Testis (tissue), 3 donors: ENCODE data around the gene TET2. TPM values are rescaled to one million over a fixed set of nuclear protein-coding genes. Genes with fewer than 3 reads are reported as not detected.

ENCODE experiments used
- DNase-seq: peaks from one replicate; pipeline ENCODE4 v3.0.0-alpha.2; 2019
- H3K27ac ChIP-seq, 2 donors: fragments of 200-600 bp; sonication (generic); one replicate each; pipeline ENCODE4 v1.5.1; 2019
- H3K27me3 ChIP-seq: fragments of 200-600 bp; sonication (generic); one replicate; pipeline ENCODE4 v1.5.1; 2019
- H3K36me3 ChIP-seq: fragments of 200-600 bp; sonication (generic); one replicate; pipeline ENCODE4 v1.5.1; 2017; ENCODE audit warnings: low read depth; ENCODE audit errors: missing control alignments
- H3K4me1 ChIP-seq: fragments of 200-600 bp; sonication (generic); one replicate; pipeline ENCODE4 v1.5.1; 2019
- H3K4me3 ChIP-seq, 2 donors: fragments of 200-600 bp; sonication (generic); one replicate each; pipeline ENCODE4 v1.5.1; 2017 to 2019
- H3K9me3 ChIP-seq: fragments of 200-600 bp; sonication (generic); one replicate; pipeline ENCODE4 v1.5.1; 2017
- CTCF ChIP-seq, 3 experiments: fragments of 450-650 bp in 2 of 3; fragments of 200-600 bp in 1 of 3; sonication (generic) in 1 of 3; IDR thresholded peaks; one replicate each; pipeline ENCODE4 v1.5.1; 2016 to 2019; ENCODE audit warnings: antibody characterized with exemption in 3 of 3, mild to moderate bottlenecking in 2 of 3, moderate library complexity in 1 of 3
- POLR2A ChIP-seq: fragments of 450-650 bp; IDR thresholded peaks from one replicate; pipeline ENCODE4 v1.6.1; 2017; ENCODE audit warnings: antibody characterized with exemption, mild to moderate bottlenecking, moderate library complexity
- WGBS, 2 donors: methylation state at CpG; one replicate each; pipeline ENCODE4 v1.1.5; 2018; 5-methylcytosine and 5-hydroxymethylcytosine counted together
- intact Hi-C: fragments of 100-400 bp; cut with DNase I; formaldehyde crosslinking; loops from one replicate; pipeline ENCODE4 v1.15.1; 2023; ENCODE audit warnings: low total_unique reads
- polyA plus RNA-seq: library from polyadenylated mRNA; stranded (reverse); fragments of 350-450 nt; fragmentation: Illumina TruSeq; extraction: RNeasy Lipid Tissue Mini Kit (QIAGEN cat#74804); gene quantifications from one replicate; pipeline ENCODE4 v1.2.3, GENCODE V29; 2014; ENCODE audit warnings: low read depth, low replicate concordance; ENCODE audit not compliant: insufficient read depth
- total RNA-seq, 2 donors: library from RNA; depleted of rRNA; stranded (reverse); fragments of >200 nt; gene quantifications; one replicate each; pipeline ENCODE4 v1.2.3, GENCODE V29; 2016

TET2 gene
- total and polyA plus RNA-seq, 3 donors from 2014 or later: 2.8 to 17.5 (median 17.1) TPM

DNA sequence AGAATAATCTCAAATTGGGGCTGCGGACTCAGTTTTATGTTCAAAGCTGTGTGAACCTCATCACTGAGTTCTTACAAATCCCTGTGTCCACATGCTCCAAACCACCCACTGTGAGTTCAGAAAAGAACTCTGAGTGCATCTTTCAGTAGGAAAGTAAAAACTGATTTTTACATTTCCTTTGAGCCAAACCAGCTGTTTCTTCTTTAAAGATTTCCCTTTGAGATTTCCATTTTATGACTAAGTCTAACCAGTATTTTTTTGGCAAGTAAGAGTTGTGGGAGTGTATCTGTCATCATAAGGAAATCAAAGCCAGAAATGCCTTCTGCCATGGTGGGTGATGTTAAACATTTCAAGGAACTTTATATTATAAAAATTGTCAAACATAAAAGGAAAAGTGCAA is 100.0 kb downstream of the TET2 start:
- Histone ChIP-seq H3K36me3 (no peaks in the 10 kb centered on the region), H3K27ac (no peak overlapping the region), H3K4me3 (no peak overlapping the region), H3K9me3 (no peaks in the 10 kb centered on the region), H3K4me1 (no peaks in the 10 kb centered on the region), H3K27me3 (no peaks in the 10 kb centered on the region)
- 61 to 64% methylated on average over 1 of the region's 1 CpG for WGBS, 2 donors
- intact Hi-C loops: no loop called here
- no peak for TF ChIP-seq CTCF (IDR thresholded peaks at IDR 0.05)
- TF ChIP-seq POLR2A: no peak
- no peak for DNase-seq

GRCh38 chr4:105248613-105249012 is 101.9 kb downstream of the TET2 start:
- DNase-seq: no peak
- Histone ChIP-seq H3K27me3 (no peaks in the 10 kb centered on the region), H3K27ac (no peak overlapping the region), H3K4me3 (no peak overlapping the region), H3K9me3 (no peaks in the 10 kb centered on the region), H3K4me1 (no peaks in the 10 kb centered on the region), H3K36me3 (no peaks in the 10 kb centered on the region)
- intact Hi-C loops: no loop called here
- WGBS, 2 donors: 41 to 57% methylated on average over 1 of the region's 1 CpG
- TF ChIP-seq CTCF (IDR thresholded peaks at IDR 0.05) (no peak), POLR2A (no peak)

DNA sequence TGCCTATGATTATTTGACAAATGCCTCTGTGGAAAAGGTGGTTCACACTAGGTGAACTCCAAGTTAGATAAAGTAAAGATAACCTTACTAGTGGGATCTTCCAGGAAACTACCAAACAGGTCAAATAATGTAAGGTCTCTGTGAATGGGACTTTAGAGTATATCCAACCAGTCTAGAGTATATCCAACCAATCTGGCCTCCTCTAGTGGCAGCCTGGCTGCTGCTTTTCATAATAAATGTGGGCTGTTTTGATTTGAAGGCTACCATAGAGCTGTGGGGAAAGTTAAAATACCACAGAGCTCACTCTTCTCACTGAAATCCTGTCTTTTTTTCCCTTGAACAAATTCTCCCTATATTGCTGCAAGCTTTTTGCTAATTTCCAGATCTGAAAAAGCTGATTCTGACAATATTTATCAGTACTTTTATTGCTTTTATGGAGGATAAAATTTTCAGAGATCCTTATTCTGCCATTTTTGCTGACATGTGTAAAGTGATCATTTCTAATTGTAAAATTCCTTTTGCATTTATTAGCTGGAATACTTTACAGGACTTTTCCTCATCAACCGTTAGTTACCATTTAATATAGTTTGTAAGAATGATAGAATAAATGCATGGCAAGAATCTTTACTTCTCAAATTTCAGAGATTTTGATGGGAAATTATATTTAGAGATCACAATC is 111.3 kb downstream of the TET2 start:
- H3K27ac ChIP-seq: no peak overlapping the region
- no peaks in the 10 kb centered on the region for H3K9me3 ChIP-seq
- intact Hi-C loops: no loop called here
- H3K36me3 ChIP-seq: no peaks in the 10 kb centered on the region
- no peaks in the 10 kb centered on the region for H3K4me1 ChIP-seq
- no peak overlapping the region for H3K4me3 ChIP-seq
- DNase-seq: no peak
- H3K27me3 ChIP-seq: no peaks in the 10 kb centered on the region
- 93 to 98% methylated on average over 1 of the region's 1 CpG for WGBS, 2 donors
- TF ChIP-seq POLR2A (no peak), CTCF (IDR thresholded peaks at IDR 0.05) (no peak)

DNA sequence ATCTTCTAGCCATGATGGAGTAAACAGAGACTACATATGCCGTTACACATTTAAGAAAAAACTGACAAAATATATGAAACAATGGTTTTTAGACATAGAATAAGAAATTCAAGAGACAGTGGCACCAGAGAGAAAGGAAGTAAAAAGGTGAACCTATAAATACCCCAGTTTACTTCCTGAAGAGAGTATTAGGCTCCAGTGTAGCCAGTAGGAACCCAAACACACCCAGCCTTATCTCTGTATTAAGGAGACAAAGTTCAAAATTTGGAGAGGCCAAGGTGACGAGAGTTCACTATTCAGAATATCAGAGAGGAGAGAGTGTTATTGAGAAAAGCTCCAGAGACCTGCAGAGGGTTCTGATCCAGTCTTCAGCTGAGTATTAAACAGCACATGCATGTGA is 119.0 kb downstream of the TET2 start:
- no peaks in the 10 kb centered on the region for H3K9me3 ChIP-seq
- 94 to 99% methylated on average over 2 of the region's 2 CpGs for WGBS, 2 donors
- H3K36me3 ChIP-seq: no peaks in the 10 kb centered on the region
- no peaks in the 10 kb centered on the region for H3K27me3 ChIP-seq
- H3K4me1 ChIP-seq: no peaks in the 10 kb centered on the region
- DNase-seq: no peak
- TF ChIP-seq CTCF (IDR thresholded peaks at IDR 0.05) (no peak), POLR2A (no peak)
- no peak overlapping the region for H3K4me3 ChIP-seq
- H3K27ac ChIP-seq: no peak overlapping the region
- intact Hi-C loops: no loop called here

- 93 to 97% methylated on average over 3 of the region's 3 CpGs for whole genome bisulfite sequencing, 2 donors
- Histone ChIP-seq H3K4me1 (no peaks in the 10 kb centered on the region), H3K9me3 (no peaks in the 10 kb centered on the region), H3K27me3 (no peaks in the 10 kb centered on the region), H3K36me3 (no peaks in the 10 kb centered on the region), H3K27ac (no peak overlapping the region), H3K4me3 (no peak overlapping the region)
- DNase-seq: no peak
- intact Hi-C loops: no loop called here
- TF ChIP-seq CTCF (IDR thresholded peaks at IDR 0.05): no peak
- no peak for TF ChIP-seq POLR2A
These were observed 120.6 kb downstream of the TET2 start for GRCh38 chr4:105267280-105267679.
